MCF 10A (cell line): Measurements from ENCODE around the gene CD247. TPM values are rescaled to one million over a fixed set of nuclear protein-coding genes. Genes with fewer than 3 reads are reported as not detected.

Experiments
- BruUV-seq: library from RNA; stranded (reverse); fragments of 400-500 nt; replicated peaks from 2 replicates; lab custom pipeline; 2021; lab: Mats Ljungman, UMichigan
- CTCF ChIA-PET: fragments of 300-600 bp; sonication (Branson Sonifier 250); formaldehyde crosslinking; extraction: SDS; loops from one replicate; lab custom pipeline; 2021; ENCODE audit warnings: antibody characterized with exemption, inconsistent platforms; lab: Yijun Ruan, JAX
- POLR2A ChIA-PET: fragments of 300-600, 350-650 bp; sonication (Branson Sonifier 250); formaldehyde crosslinking; extraction: SDS; loops from one replicate; lab custom pipeline; 2020; ENCODE audit warnings: antibody characterized with exemption, inconsistent platforms; lab: Yijun Ruan, JAX
- DNase-seq: peaks from one replicate; pipeline ENCODE4 v3.0.0-alpha.2; 2018; ENCODE audit not compliant: unreplicated experiment
- H3K27ac Mint-ChIP-seq: one replicate; pipeline ENCODE4 v1.8.0; 2022; ENCODE audit warnings: mild to moderate bottlenecking, low read depth, mixed read lengths; ENCODE audit not compliant: unreplicated experiment
- H3K27me3 Mint-ChIP-seq: one replicate; pipeline ENCODE4 v1.8.0; 2022; ENCODE audit warnings: mixed read lengths; ENCODE audit not compliant: insufficient read depth, unreplicated experiment
- H3K36me3 Mint-ChIP-seq: one replicate; pipeline ENCODE4 v1.8.0; 2022; ENCODE audit warnings: mild to moderate bottlenecking, moderate library complexity, mixed read lengths; ENCODE audit not compliant: insufficient read depth, unreplicated experiment
- H3K4me1 Mint-ChIP-seq: one replicate; pipeline ENCODE4 v1.8.0; 2022; ENCODE audit warnings: mixed read lengths; ENCODE audit not compliant: insufficient read depth, unreplicated experiment
- H3K4me3 Mint-ChIP-seq: one replicate; pipeline ENCODE4 v1.8.0; 2022; ENCODE audit warnings: mild to moderate bottlenecking, moderate library complexity, mixed read lengths; ENCODE audit not compliant: unreplicated experiment
- H3K9me3 Mint-ChIP-seq: one replicate; pipeline ENCODE4 v1.8.0; 2022; ENCODE audit warnings: mixed read lengths; ENCODE audit not compliant: unreplicated experiment
- intact Hi-C: fragments of 100-400 bp; cut with micrococcal nuclease; formaldehyde crosslinking; loops from 2 replicates; pipeline ENCODE4 v1.14.1; 2022
- total RNA-seq: library from RNA; stranded (reverse); gene quantifications from 2 replicates; pipeline ENCODE4 v1.2.3, GENCODE V29; 2022
- TF ChIP-seq, protein P1 (sequence below): fragments of 200-600 bp; IDR thresholded peaks from one replicate; pipeline ENCODE4 v1.8.0; 2022; ENCODE audit warnings: antibody characterized with exemption, mild to moderate bottlenecking; ENCODE audit not compliant: unreplicated experiment

CD247 gene
- total RNA-seq, 1 experiment from 2014 or later, result not detected

DNA sequence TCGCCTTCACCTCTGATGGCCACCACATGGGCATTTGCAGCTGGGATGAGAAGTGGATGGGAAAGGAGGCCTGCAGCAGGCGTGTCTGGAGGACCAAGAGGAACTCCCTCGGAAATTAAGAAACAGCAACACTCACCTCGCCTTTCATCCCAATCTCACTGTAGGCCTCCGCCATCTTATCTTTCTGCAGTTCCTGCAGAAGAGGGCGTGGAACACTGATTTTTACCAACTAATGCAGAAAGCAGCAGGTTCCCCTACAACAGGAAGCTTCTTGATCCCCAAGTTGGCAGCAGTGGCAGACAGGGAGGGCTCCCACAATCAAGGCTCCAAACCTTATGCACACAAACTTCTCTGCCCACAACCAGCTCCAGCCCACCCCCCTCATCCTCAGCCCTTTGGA lies 84.4 kb downstream of the CD247 start:
- DNase-seq, result no peak
- H3K4me3 Mint-ChIP-seq, result no peak overlapping the region
- no peaks in the 10 kb centered on the region for H3K9me3 Mint-ChIP-seq
- POLR2A ChIA-PET, result no interaction called here
- BruUV-seq, result no TSS peak
- TF ChIP-seq, protein P1, sequence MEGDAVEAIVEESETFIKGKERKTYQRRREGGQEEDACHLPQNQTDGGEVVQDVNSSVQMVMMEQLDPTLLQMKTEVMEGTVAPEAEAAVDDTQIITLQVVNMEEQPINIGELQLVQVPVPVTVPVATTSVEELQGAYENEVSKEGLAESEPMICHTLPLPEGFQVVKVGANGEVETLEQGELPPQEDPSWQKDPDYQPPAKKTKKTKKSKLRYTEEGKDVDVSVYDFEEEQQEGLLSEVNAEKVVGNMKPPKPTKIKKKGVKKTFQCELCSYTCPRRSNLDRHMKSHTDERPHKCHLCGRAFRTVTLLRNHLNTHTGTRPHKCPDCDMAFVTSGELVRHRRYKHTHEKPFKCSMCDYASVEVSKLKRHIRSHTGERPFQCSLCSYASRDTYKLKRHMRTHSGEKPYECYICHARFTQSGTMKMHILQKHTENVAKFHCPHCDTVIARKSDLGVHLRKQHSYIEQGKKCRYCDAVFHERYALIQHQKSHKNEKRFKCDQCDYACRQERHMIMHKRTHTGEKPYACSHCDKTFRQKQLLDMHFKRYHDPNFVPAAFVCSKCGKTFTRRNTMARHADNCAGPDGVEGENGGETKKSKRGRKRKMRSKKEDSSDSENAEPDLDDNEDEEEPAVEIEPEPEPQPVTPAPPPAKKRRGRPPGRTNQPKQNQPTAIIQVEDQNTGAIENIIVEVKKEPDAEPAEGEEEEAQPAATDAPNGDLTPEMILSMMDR, result no peak
- CTCF ChIA-PET, result interaction anchor here (0.6 to 12.9 kb wide), 2 partner anchors 8 to 367 kb away, joined by 3 to 105 read pairs; no protein-coding TSS in a partner anchor
- no peak overlapping the region for H3K27ac Mint-ChIP-seq
- H3K27me3 Mint-ChIP-seq, result peaks cover under 1% of the 10 kb centered on the region
- H3K4me1 Mint-ChIP-seq, result no peaks in the 10 kb centered on the region
- no peaks in the 10 kb centered on the region for H3K36me3 Mint-ChIP-seq
- intact Hi-C loops, result no loop called here

DNA sequence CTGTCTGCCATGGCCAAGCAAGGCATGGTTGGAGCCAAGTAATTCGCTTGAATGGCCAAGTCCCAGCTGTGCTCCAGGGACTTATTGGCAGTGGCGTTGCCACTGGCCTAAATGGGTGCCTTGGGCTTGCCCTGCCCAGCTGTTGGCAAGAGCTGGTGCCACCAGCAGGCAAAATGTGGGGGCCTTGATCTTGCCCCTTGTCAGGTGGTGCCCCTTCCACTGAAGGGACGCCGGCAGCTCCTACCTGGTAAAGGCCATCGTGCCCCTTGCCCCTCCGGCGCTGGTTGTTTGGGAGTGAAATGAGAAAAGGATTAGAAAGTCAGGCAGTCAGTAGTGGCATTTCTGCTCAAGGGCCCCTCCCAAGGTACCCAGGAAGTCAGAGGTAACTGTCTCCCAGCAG lies 85.5 kb downstream of the CD247 start:
- Mint-ChIP-seq H3K27ac (no peak overlapping the region), H3K27me3 (no peaks in the 10 kb centered on the region), H3K4me1 (no peaks in the 10 kb centered on the region), H3K9me3 (no peaks in the 10 kb centered on the region), H3K4me3 (no peak overlapping the region), H3K36me3 (no peaks in the 10 kb centered on the region)
- CTCF ChIA-PET, result interaction anchor here (1.0 to 12.9 kb wide), 3 partner anchors 8 to 100 kb away, joined by 3 to 105 read pairs (median 3); no protein-coding TSS in a partner anchor
- no TSS peak for BruUV-seq
- POLR2A ChIA-PET, result no interaction called here
- TF ChIP-seq, protein P1, result no peak
- no peak for DNase-seq
- intact Hi-C loops, result no loop called here

DNA sequence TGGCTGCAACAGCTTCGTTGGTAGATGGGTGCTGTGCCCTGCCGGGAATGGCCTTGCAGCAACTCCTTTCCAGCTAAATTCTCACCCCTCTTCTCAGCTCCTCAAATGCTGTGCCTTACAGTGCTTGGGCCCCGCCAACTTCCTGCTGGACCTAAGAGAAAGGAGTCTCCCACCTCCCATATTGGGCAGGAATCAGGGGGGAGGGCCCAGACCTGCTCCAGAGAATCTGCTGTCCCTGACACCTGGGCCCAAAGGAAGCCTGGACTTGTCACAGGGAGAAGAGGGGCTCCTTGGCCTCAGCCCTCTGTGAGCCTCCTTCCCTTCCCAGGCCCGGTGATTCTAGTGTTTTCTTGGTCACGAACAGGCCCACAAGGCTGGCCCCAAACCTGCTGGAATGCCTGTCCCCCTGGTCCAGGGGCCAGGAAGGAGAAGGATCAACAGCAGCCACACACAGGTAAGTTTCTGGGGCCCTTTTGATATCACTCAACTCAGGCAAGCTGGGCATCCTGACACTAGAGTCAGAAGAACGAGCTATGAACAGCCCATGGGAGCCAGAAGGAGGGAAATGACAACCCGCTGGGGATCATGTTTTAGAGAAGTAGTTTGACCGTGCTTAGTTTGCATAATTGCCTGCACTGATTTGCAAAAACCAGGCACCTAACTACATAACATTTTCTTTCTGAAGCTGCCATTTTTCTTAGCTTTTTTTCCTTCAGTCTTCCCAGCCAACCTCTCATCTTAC lies 86.2 kb downstream of the CD247 start:
- Mint-ChIP-seq H3K27ac (no peak overlapping the region), H3K9me3 (no peaks in the 10 kb centered on the region), H3K4me3 (no peak overlapping the region), H3K36me3 (no peaks in the 10 kb centered on the region), H3K4me1 (no peaks in the 10 kb centered on the region), H3K27me3 (no peaks in the 10 kb centered on the region)
- no peak for DNase-seq
- no TSS peak for BruUV-seq
- intact Hi-C loops, result no loop called here
- TF ChIP-seq, protein P1, result no peak
- CTCF ChIA-PET, result interaction anchor here (0.6 to 12.9 kb wide), 7 partner anchors 10 to 365 kb away, joined by 3 to 105 read pairs (median 3); no protein-coding TSS in a partner anchor
- POLR2A ChIA-PET, result interaction anchor here (1.2 kb wide), 1 partner anchor 155 kb away, joined by 6 read pairs; no protein-coding TSS in a partner anchor

DNA sequence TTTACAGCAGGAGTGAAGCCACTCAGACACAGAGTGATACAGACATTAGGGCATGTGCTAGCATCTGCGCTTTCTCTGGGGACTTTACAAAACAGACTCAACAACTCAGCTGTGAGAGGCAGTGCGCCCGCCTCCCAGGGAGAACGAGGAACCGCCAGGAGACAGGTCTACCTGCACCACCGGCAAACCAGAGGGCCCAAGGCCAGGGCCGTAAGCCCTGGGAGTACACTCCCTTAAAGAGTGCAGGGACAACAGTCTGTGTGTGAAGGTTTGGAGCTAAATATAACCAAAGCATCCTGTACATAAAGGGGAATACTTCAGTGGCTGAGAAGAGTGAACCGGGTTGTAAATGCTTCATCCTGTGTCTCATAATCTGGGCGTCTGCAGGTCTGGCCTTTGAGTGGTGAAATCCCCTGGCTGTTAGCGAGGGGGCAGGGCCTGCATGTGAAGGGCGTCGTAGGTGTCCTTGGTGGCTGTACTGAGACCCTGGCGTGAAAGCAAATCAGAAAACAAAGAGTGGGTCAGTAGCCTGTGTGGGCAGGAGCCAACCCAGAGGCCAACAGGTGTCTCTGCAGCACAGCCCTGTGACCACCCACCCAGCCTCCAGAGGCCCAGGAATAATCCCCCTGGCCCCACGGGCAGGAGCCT lies 86.9 kb downstream of the CD247 start:
- intact Hi-C loops, result no loop called here
- Mint-ChIP-seq H3K4me3 (no peak overlapping the region), H3K27me3 (no peaks in the 10 kb centered on the region), H3K9me3 (no peaks in the 10 kb centered on the region), H3K27ac (no peak overlapping the region), H3K4me1 (no peaks in the 10 kb centered on the region), H3K36me3 (no peaks in the 10 kb centered on the region)
- TF ChIP-seq, protein P1, result no peak
- POLR2A ChIA-PET, result interaction anchor here (0.7 to 1.2 kb wide), 2 partner anchors 154 to 1949 kb away, joined by 3 to 6 read pairs; no protein-coding TSS in a partner anchor
- no TSS peak for BruUV-seq
- no peak for DNase-seq
- CTCF ChIA-PET, result interaction anchor here (0.6 to 12.9 kb wide), 7 partner anchors 11 to 1495 kb away, joined by 3 to 105 read pairs (median 4); no protein-coding TSS in a partner anchor
